Peyer's patch (tissue), 4 donors: ENCODE results near the gene POLR3H. TPM values are rescaled to one million over a fixed set of nuclear protein-coding genes. Genes with fewer than 3 reads are reported as not detected.

Experiments
- DNase-seq, 3 donors: peaks; one replicate each; pipeline ENCODE4 v3.0.0-alpha.2; 2017 to 2019
- H3K27ac ChIP-seq, 4 donors: fragments of 200-600 bp; sonication (generic); one replicate each; pipeline ENCODE4 v1.5.1; 2016 to 2019
- H3K27me3 ChIP-seq, 2 donors: fragments of 200-600 bp; sonication (generic); one replicate each; pipeline ENCODE4 v1.5.1; 2019
- H3K36me3 ChIP-seq, 3 donors: fragments of 200-600 bp; sonication (generic); one replicate each; pipeline ENCODE4 v1.5.1; 2016 to 2019
- H3K4me1 ChIP-seq, 4 donors: fragments of 200-600 bp; sonication (generic); one replicate each; pipeline ENCODE4 v1.5.1; 2016 to 2019
- H3K4me3 ChIP-seq, 4 donors: fragments of 200-600 bp; sonication (generic); 1 replicate in 3 of 4; 2 replicates in 1 of 4; pipeline ENCODE4 v1.5.1; 2016 to 2019; ENCODE audit warnings: mild to moderate bottlenecking in 1 of 4
- H3K9me3 ChIP-seq, 4 donors: fragments of 200-600 bp; sonication (generic); one replicate each; pipeline ENCODE4 v1.5.1; 2016 to 2019; ENCODE audit warnings: mild to moderate bottlenecking in 1 of 4
- POLR2A ChIP-seq, 2 donors: fragments of 450-650 bp; IDR thresholded peaks; one replicate each; pipeline ENCODE4 v1.5.1; 2017; ENCODE audit warnings: antibody characterized with exemption in 2 of 2, mild to moderate bottlenecking in 2 of 2, moderate library complexity in 2 of 2
- total RNA-seq, 4 donors: library from RNA; depleted of rRNA; stranded (reverse); fragments of >200 nt; gene quantifications; one replicate each; pipeline ENCODE4 v1.1.0, GENCODE V29; 2016
- TF ChIP-seq, protein P1 (sequence below), 6 experiments: fragments of 450-650 bp in 4 of 6; fragments of 200-600 bp in 2 of 6; sonication (generic) in 1 of 6; IDR thresholded peaks; one replicate each; pipeline ENCODE4 v1.5.1; 2017 to 2019; ENCODE audit warnings: antibody characterized with exemption in 6 of 6, mild to moderate bottlenecking in 3 of 6, moderate library complexity in 1 of 6

POLR3H gene
- total RNA-seq, 4 donors from 2014 or later: 9.5 to 14.9 (median 13.0) TPM

GRCh38 chr22:41540006-41540315 is 4.3 kb downstream of the POLR3H start:
- Histone ChIP-seq H3K4me3 (no peak overlapping the region), H3K36me3 (no peaks in the 10 kb centered on the region), H3K9me3 (no peaks in the 10 kb centered on the region), H3K27me3 (no peaks in the 10 kb centered on the region), H3K4me1 (peaks cover 0 to 31% (median 12%) of the 10 kb centered on the region in 4 donors), H3K27ac (no peak overlapping the region)
- TF ChIP-seq POLR2A (IDR thresholded peaks at IDR 0.05): no peak
- TF ChIP-seq, protein P1, sequence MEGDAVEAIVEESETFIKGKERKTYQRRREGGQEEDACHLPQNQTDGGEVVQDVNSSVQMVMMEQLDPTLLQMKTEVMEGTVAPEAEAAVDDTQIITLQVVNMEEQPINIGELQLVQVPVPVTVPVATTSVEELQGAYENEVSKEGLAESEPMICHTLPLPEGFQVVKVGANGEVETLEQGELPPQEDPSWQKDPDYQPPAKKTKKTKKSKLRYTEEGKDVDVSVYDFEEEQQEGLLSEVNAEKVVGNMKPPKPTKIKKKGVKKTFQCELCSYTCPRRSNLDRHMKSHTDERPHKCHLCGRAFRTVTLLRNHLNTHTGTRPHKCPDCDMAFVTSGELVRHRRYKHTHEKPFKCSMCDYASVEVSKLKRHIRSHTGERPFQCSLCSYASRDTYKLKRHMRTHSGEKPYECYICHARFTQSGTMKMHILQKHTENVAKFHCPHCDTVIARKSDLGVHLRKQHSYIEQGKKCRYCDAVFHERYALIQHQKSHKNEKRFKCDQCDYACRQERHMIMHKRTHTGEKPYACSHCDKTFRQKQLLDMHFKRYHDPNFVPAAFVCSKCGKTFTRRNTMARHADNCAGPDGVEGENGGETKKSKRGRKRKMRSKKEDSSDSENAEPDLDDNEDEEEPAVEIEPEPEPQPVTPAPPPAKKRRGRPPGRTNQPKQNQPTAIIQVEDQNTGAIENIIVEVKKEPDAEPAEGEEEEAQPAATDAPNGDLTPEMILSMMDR (IDR thresholded peaks at IDR 0.05): no peak
- no peak for DNase-seq

GRCh38 chr22:41539146-41540005 is 4.9 kb downstream of the POLR3H start:
- H3K4me3 ChIP-seq: no peak overlapping the region
- peaks cover 0 to 1% (median 0%) of the 10 kb centered on the region in 3 donors for H3K36me3 ChIP-seq
- no peaks in the 10 kb centered on the region for H3K9me3 ChIP-seq
- peaks cover 0 to 27% (median 9%) of the 10 kb centered on the region in 4 donors for H3K4me1 ChIP-seq
- TF ChIP-seq, protein P1 (IDR thresholded peaks at IDR 0.05): no peak
- TF ChIP-seq POLR2A (IDR thresholded peaks at IDR 0.05): no peak
- H3K27me3 ChIP-seq: no peaks in the 10 kb centered on the region
- peak overlapping the region in 1 of 4 donors; percentile 40 for H3K27ac ChIP-seq
- no peak for DNase-seq

- H3K4me1 ChIP-seq: peaks cover 0 to 26% (median 8%) of the 10 kb centered on the region in 4 donors
- H3K9me3 ChIP-seq: no peaks in the 10 kb centered on the region
- peak overlapping the region in 1 of 4 donors; percentile 40 for H3K27ac ChIP-seq
- TF ChIP-seq, protein P1 (IDR thresholded peaks at IDR 0.05): no peak
- TF ChIP-seq POLR2A (IDR thresholded peaks at IDR 0.05): no peak
- DNase-seq: no peak
- H3K4me3 ChIP-seq: no peak overlapping the region
- no peaks in the 10 kb centered on the region for H3K27me3 ChIP-seq
- H3K36me3 ChIP-seq: peaks cover 0 to 7% (median 0%) of the 10 kb centered on the region in 3 donors
These were observed 5.7 kb downstream of the POLR3H start for GRCh38 chr22:41538583-41538982.

DNA sequence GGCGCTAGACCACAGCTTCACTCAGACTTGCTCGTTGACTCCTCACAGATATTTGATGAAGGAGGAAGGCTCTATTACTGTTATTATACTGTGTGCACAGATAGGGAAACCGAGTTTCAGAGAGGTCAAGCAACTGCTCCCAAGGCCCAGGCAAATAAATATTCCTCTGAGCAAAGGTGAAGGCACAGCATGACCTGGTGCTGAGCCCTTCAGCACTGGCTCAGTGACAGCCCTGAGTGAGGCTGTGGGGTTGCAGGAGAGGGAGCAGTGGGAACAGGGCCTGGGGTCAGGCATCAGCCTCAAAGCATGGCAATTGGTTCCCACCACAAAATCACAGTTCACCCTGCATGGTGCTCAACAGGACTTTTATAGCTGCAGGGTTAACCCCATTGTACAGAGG is 7.1 kb downstream of the POLR3H start:
- H3K36me3 ChIP-seq: peaks cover 0 to 8% (median 0%) of the 10 kb centered on the region in 3 donors
- H3K4me3 ChIP-seq: no peak overlapping the region

DNA sequence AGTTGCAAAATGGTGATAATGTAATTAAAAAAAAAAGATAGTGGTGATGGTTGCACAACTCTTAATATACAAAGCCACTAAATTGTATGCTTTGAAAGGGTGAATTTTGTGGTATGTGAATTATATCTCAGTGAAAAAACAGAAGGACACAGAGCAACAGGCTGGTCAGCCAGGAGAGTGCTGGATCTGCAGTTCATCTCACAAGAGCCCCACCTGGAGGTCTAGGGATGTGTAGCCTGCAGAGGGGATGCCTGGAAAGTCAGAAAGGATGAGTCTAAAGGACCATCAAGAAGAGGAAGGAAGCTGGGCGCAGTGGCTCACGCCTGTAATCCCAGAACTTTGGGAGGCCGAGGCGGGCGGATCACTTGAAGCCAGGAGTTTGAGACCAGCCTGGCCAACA is 9.0 kb downstream of the POLR3H start:
- Histone ChIP-seq H3K36me3 (peaks cover 0 to 27% (median 0%) of the 10 kb centered on the region in 3 donors), H3K27me3 (no peaks in the 10 kb centered on the region), H3K9me3 (no peaks in the 10 kb centered on the region), H3K4me1 (peaks cover 0 to 5% (median 2%) of the 10 kb centered on the region in 4 donors), H3K4me3 (no peak overlapping the region), H3K27ac (no peak overlapping the region)
- TF ChIP-seq, protein P1 (IDR thresholded peaks at IDR 0.05): no peak
- TF ChIP-seq POLR2A (IDR thresholded peaks at IDR 0.05): no peak
- no peak for DNase-seq

More for the DNA sequence above, 7.1 kb downstream of the POLR3H start:
- Histone ChIP-seq H3K9me3 (no peaks in the 10 kb centered on the region), H3K4me1 (peaks cover 0 to 12% (median 2%) of the 10 kb centered on the region in 4 donors), H3K27ac (no peak overlapping the region), H3K27me3 (no peaks in the 10 kb centered on the region)
- DNase-seq: no peak
- no peak for TF ChIP-seq POLR2A (IDR thresholded peaks at IDR 0.05)
- TF ChIP-seq, protein P1 (IDR thresholded peaks at IDR 0.05): no peak
